DND-41 (cell line): ENCODE measurements around the gene TXNDC9.

Experiments
- ATAC-seq: fragments of 200-7000 bp; cut with Tn5 transposase; 3 replicates; pipeline ENCODE4 v1.9.1; 2021; ENCODE audit warnings: low read depth; ENCODE audit not compliant: insufficient read depth
- DNase-seq: peaks from one replicate; pipeline ENCODE4 v3.0.0-alpha.2; 2020
- H2AFZ ChIP-seq: 2 replicates; pipeline ENCODE4 v1.6.0; 2012; ENCODE audit warnings: low read depth, low read length
- H3K27ac ChIP-seq: 2 replicates; pipeline ENCODE4 v1.5.1; 2012; ENCODE audit warnings: low read length, inconsistent platforms
- H3K27me3 ChIP-seq: fragments of 200-600 bp; sonication (generic); 2 replicates; pipeline ENCODE4 v1.6.0; 2012; ENCODE audit warnings: low read length, mild to moderate bottlenecking, inconsistent platforms; ENCODE audit not compliant: insufficient read depth, poor library complexity
- H3K36me3 ChIP-seq: 2 replicates; pipeline ENCODE4 v1.5.1; 2012; ENCODE audit warnings: low read length, inconsistent platforms; ENCODE audit not compliant: insufficient read depth
- H3K4me1 ChIP-seq: 2 replicates; pipeline ENCODE4 v1.5.1; 2012; ENCODE audit warnings: mild to moderate bottlenecking, low read length; ENCODE audit not compliant: insufficient read depth
- H3K4me2 ChIP-seq: 2 replicates; pipeline ENCODE4 v1.6.0; 2012; ENCODE audit warnings: mild to moderate bottlenecking, moderate library complexity, low read length, inconsistent platforms; ENCODE audit not compliant: insufficient read depth
- H3K4me3 ChIP-seq, 2 experiments: fragments of 200-600 bp in 1 of 2; shearing (Covaris generic) in 1 of 2; 2 replicates each; pipeline ENCODE4 v1.5.1; 2012 to 2016; ENCODE audit warnings: inconsistent platforms in 2 of 2, low read length in 2 of 2, mild to moderate bottlenecking in 2 of 2, low read depth in 1 of 2, moderate library complexity in 1 of 2
- H3K79me2 ChIP-seq: 2 replicates; pipeline ENCODE4 v1.6.0; 2012; ENCODE audit warnings: low read length, inconsistent platforms; ENCODE audit not compliant: insufficient read depth
- H3K9ac ChIP-seq: 2 replicates; pipeline ENCODE4 v1.6.0; 2012; ENCODE audit warnings: low read depth, mild to moderate bottlenecking, inconsistent platforms, low read length, moderate library complexity
- H3K9me3 ChIP-seq: 2 replicates; pipeline ENCODE4 v1.5.1; 2012; ENCODE audit warnings: low read length, moderate library complexity, mild to moderate bottlenecking, inconsistent platforms; ENCODE audit not compliant: insufficient read depth, severe bottlenecking
- H4K20me1 ChIP-seq: 2 replicates; pipeline ENCODE4 v1.6.0; 2012; ENCODE audit warnings: low read length; ENCODE audit not compliant: insufficient read depth
- EZH2 ChIP-seq: IDR thresholded peaks from 3 replicates; pipeline ENCODE4 v1.6.1; 2012; ENCODE audit warnings: borderline replicate concordance, low read depth, mild to moderate bottlenecking, moderate library complexity, low read length, inconsistent platforms; ENCODE audit not compliant: severe bottlenecking
- TF ChIP-seq, protein P1 (sequence below): IDR thresholded peaks from 2 replicates; pipeline ENCODE4 v1.5.1; 2012; ENCODE audit warnings: borderline replicate concordance, low read length, moderate library complexity, mild to moderate bottlenecking; ENCODE audit not compliant: poor library complexity, severe bottlenecking; ENCODE audit errors: extremely low read depth

TXNDC9 gene

DNA sequence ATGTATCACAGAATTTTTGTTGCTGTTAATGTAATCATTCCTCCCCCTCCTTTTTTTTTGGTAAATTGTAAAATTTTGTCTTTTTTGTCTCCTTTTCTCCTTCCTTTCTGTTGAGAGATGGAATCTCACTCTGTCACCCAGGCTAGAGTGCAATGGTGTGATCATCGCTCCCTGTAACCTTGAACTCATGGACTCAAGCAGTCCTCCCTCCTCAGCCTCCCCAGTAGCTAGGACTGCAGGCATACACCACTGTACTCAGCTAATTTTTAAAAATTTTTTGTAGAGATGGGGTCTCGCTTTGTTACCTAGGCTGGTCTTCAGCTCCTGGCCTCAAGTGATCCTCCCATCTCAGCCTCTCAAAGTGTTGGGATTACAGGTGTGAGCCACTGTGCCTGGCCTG is 6.4 kb upstream of the TXNDC9 start:
- H3K4me1 ChIP-seq, result peaks cover 20% of the 10 kb centered on the region
- H3K79me2 ChIP-seq, result peaks cover 99% of the 10 kb centered on the region
- H2AFZ ChIP-seq, result no peak overlapping the region
- no peaks in the 10 kb centered on the region for H3K27me3 ChIP-seq
- no peak overlapping the region for H3K4me2 ChIP-seq
- DNase-seq (no peak), ATAC-seq (no peak)
- peaks cover 2% of the 10 kb centered on the region; the same call in 1 of the 2 replicates for H3K36me3 ChIP-seq
- peaks cover 60% of the 10 kb centered on the region for H4K20me1 ChIP-seq
- no peaks in the 10 kb centered on the region for H3K9me3 ChIP-seq
- H3K4me3 ChIP-seq, result no peak overlapping the region
- H3K9ac ChIP-seq, result no peak overlapping the region
- TF ChIP-seq, protein P1, sequence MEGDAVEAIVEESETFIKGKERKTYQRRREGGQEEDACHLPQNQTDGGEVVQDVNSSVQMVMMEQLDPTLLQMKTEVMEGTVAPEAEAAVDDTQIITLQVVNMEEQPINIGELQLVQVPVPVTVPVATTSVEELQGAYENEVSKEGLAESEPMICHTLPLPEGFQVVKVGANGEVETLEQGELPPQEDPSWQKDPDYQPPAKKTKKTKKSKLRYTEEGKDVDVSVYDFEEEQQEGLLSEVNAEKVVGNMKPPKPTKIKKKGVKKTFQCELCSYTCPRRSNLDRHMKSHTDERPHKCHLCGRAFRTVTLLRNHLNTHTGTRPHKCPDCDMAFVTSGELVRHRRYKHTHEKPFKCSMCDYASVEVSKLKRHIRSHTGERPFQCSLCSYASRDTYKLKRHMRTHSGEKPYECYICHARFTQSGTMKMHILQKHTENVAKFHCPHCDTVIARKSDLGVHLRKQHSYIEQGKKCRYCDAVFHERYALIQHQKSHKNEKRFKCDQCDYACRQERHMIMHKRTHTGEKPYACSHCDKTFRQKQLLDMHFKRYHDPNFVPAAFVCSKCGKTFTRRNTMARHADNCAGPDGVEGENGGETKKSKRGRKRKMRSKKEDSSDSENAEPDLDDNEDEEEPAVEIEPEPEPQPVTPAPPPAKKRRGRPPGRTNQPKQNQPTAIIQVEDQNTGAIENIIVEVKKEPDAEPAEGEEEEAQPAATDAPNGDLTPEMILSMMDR, result no peak
- no peak for TF ChIP-seq EZH2
- no peak overlapping the region for H3K27ac ChIP-seq

DNA sequence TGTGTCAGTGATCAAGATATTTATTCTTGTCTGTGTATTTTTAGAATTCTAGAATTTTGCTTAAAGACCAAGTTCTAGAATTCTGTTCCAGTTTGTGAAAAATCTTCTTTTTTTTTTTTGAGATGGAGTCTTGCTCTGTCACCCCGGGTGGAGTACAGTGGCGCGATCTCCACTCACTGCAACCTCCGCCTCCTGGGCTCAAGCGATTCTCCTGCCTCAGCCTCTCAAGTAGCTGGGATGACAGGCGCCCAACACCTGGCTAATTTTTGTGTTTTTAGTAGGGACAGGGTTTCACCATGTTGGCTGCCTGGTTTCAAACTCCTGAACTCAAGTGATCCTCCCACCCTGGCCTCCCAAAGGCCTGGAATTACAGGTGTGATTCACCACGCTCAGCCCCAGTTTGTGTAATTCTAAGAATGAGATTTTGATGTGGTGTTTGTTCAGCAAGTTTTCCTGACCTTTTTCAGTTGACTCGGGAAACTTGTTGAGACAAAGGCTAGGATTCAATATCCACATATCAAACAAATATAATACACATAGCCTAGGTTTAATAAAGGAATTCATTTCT is 4.6 kb upstream of the TXNDC9 start:
- ATAC-seq (no peak), DNase-seq (no peak)
- Histone ChIP-seq H3K27me3 (no peaks in the 10 kb centered on the region), H3K9ac (no peak overlapping the region), H3K36me3 (no peaks in the 10 kb centered on the region), H2AFZ (no peak overlapping the region), H4K20me1 (peaks cover 49% of the 10 kb centered on the region), H3K4me2 (no peak overlapping the region), H3K27ac (no peak overlapping the region), H3K9me3 (no peaks in the 10 kb centered on the region), H3K4me3 (no peak overlapping the region), H3K4me1 (peaks cover 20% of the 10 kb centered on the region), H3K79me2 (peaks cover 89% of the 10 kb centered on the region)
- no peak for TF ChIP-seq EZH2
- TF ChIP-seq, protein P1, result no peak

DNA sequence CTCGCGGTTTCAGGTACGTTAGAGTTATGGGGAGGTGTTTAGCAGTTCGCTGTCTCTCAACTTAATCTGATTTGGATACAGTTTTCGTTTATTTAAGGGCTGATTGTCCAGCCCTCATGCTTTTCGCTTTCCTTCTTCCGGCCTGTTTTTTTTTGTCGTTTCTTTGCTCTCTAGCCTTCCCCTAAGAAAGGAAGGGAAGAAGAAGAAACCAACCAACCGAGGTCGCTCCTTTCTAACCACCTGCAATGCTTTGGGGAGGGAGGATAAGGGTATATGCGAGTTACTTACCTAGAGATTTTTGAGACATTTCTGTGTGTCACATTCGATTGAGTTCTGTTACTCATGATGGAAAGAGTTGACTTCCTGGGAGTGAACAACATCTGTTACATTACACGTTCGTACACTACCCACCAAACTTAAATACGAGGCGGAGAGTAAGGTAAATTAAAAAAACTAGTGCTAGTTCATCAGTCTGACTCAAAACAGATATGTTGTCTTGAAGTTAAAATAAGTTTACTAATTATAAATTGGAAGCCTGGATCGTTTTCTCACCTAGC is 2.0 kb upstream of the TXNDC9 start:
- H3K4me2 ChIP-seq, result peak overlapping the region; percentile 87
- ATAC-seq, result no peak
- TF ChIP-seq EZH2, result no peak
- TF ChIP-seq, protein P1, result no peak
- peak overlapping the region; percentile 74 for H3K27ac ChIP-seq
- peaks cover 12% of the 10 kb centered on the region for H3K36me3 ChIP-seq
- peaks cover 44% of the 10 kb centered on the region for H3K4me1 ChIP-seq
- peak overlapping the region; percentile 61 to 88 for H3K4me3 ChIP-seq
- H3K9ac ChIP-seq, result peak overlapping the region; percentile 76
- no peak for DNase-seq
- peaks cover 88% of the 10 kb centered on the region for H3K79me2 ChIP-seq
- peak overlapping the region; percentile 91 for H2AFZ ChIP-seq
- peaks cover 43% of the 10 kb centered on the region; the same call in 1 of the 2 replicates for H4K20me1 ChIP-seq
- no peaks in the 10 kb centered on the region for H3K27me3 ChIP-seq
- no peaks in the 10 kb centered on the region for H3K9me3 ChIP-seq
